Testis (tissue), 3 donors: ENCODE results near the gene CLMN. TPM values are rescaled to one million over a fixed set of nuclear protein-coding genes. Genes with fewer than 3 reads are reported as not detected.

ENCODE experiments used
- DNase-seq: peaks from one replicate; pipeline ENCODE4 v3.0.0-alpha.2; 2019
- H3K27ac ChIP-seq, 2 donors: fragments of 200-600 bp; sonication (generic); one replicate each; pipeline ENCODE4 v1.5.1; 2019
- H3K27me3 ChIP-seq: fragments of 200-600 bp; sonication (generic); one replicate; pipeline ENCODE4 v1.5.1; 2019
- H3K36me3 ChIP-seq: fragments of 200-600 bp; sonication (generic); one replicate; pipeline ENCODE4 v1.5.1; 2017; ENCODE audit warnings: low read depth; ENCODE audit errors: missing control alignments
- H3K4me1 ChIP-seq: fragments of 200-600 bp; sonication (generic); one replicate; pipeline ENCODE4 v1.5.1; 2019
- H3K4me3 ChIP-seq, 2 donors: fragments of 200-600 bp; sonication (generic); one replicate each; pipeline ENCODE4 v1.5.1; 2017 to 2019
- H3K9me3 ChIP-seq: fragments of 200-600 bp; sonication (generic); one replicate; pipeline ENCODE4 v1.5.1; 2017
- CTCF ChIP-seq, 3 experiments: fragments of 450-650 bp in 2 of 3; fragments of 200-600 bp in 1 of 3; sonication (generic) in 1 of 3; IDR thresholded peaks; one replicate each; pipeline ENCODE4 v1.5.1; 2016 to 2019; ENCODE audit warnings: antibody characterized with exemption in 3 of 3, mild to moderate bottlenecking in 2 of 3, moderate library complexity in 1 of 3
- POLR2A ChIP-seq: fragments of 450-650 bp; IDR thresholded peaks from one replicate; pipeline ENCODE4 v1.6.1; 2017; ENCODE audit warnings: antibody characterized with exemption, mild to moderate bottlenecking, moderate library complexity
- WGBS, 2 donors: methylation state at CpG; one replicate each; pipeline ENCODE4 v1.1.5; 2018; 5-methylcytosine and 5-hydroxymethylcytosine counted together
- intact Hi-C: fragments of 100-400 bp; cut with DNase I; formaldehyde crosslinking; loops from one replicate; pipeline ENCODE4 v1.15.1; 2023; ENCODE audit warnings: low total_unique reads
- polyA plus RNA-seq: library from polyadenylated mRNA; stranded (reverse); fragments of 350-450 nt; fragmentation: Illumina TruSeq; extraction: RNeasy Lipid Tissue Mini Kit (QIAGEN cat#74804); gene quantifications from one replicate; pipeline ENCODE4 v1.2.3, GENCODE V29; 2014; ENCODE audit warnings: low read depth, low replicate concordance; ENCODE audit not compliant: insufficient read depth
- total RNA-seq, 2 donors: library from RNA; depleted of rRNA; stranded (reverse); fragments of >200 nt; gene quantifications; one replicate each; pipeline ENCODE4 v1.2.3, GENCODE V29; 2016

Gene CLMN
- total and polyA plus RNA-seq, 3 donors from 2014 or later, result 35.9 to 134 (median 68.0) TPM

- no peak overlapping the region for H3K4me3 ChIP-seq
- intact Hi-C loops, result no loop called here
- no peaks in the 10 kb centered on the region for H3K9me3 ChIP-seq
- H3K27ac ChIP-seq, result no peak overlapping the region
- H3K4me1 ChIP-seq, result no peaks in the 10 kb centered on the region
- 54 to 90% methylated on average over 2 of the region's 2 CpGs for WGBS, 2 donors
- no peaks in the 10 kb centered on the region for H3K36me3 ChIP-seq
- H3K27me3 ChIP-seq, result no peaks in the 10 kb centered on the region
- TF ChIP-seq POLR2A (no peak), CTCF (IDR thresholded peaks at IDR 0.05) (no peak)
- DNase-seq, result no peak
Measured at GRCh38 chr14:95313190-95313589, 6.5 kb downstream of the CLMN start.

- Histone ChIP-seq H3K4me1 (no peaks in the 10 kb centered on the region), H3K36me3 (no peaks in the 10 kb centered on the region), H3K27ac (no peak overlapping the region), H3K4me3 (no peak overlapping the region), H3K9me3 (no peaks in the 10 kb centered on the region), H3K27me3 (no peaks in the 10 kb centered on the region)
- intact Hi-C loops, result no loop called here
- WGBS, 2 donors, result 80 to 84% methylated on average over 5 to 6 of the region's 6 CpGs
- TF ChIP-seq POLR2A, result no peak
- no peak for DNase-seq
Measured at GRCh38 chr14:95312311-95312710, 7.4 kb downstream of the CLMN start.

- Histone ChIP-seq H3K4me3 (no peak overlapping the region), H3K36me3 (no peaks in the 10 kb centered on the region), H3K9me3 (no peaks in the 10 kb centered on the region), H3K27ac (no peak overlapping the region), H3K27me3 (no peaks in the 10 kb centered on the region), H3K4me1 (no peaks in the 10 kb centered on the region)
- 76 to 90% methylated on average over 7 of the region's 7 CpGs for WGBS, 2 donors
- DNase-seq, result no peak
- intact Hi-C loops, result no loop called here
- TF ChIP-seq POLR2A, result no peak
- no peak for TF ChIP-seq CTCF (IDR thresholded peaks at IDR 0.05)
Measured at GRCh38 chr14:95311752-95312151, 8.0 kb downstream of the CLMN start.

- intact Hi-C loops, result no loop called here
- no peaks in the 10 kb centered on the region for H3K27me3 ChIP-seq
Measured at GRCh38 chr14:95310635-95311380, 8.9 kb downstream of the CLMN start.

More at GRCh38 chr14:95310635-95311380, 8.9 kb downstream of the CLMN start:
- DNase-seq, result no peak
- WGBS, 2 donors, result 89 to 92% methylated on average over 12 to 16 of the region's 16 CpGs
- TF ChIP-seq POLR2A (no peak), CTCF (IDR thresholded peaks at IDR 0.05) (no peak)
- Histone ChIP-seq H3K27ac (no peak overlapping the region), H3K4me3 (no peak overlapping the region), H3K4me1 (no peaks in the 10 kb centered on the region), H3K36me3 (no peaks in the 10 kb centered on the region), H3K9me3 (no peaks in the 10 kb centered on the region)
